GM18867 (cell line): ENCODE data around the gene THSD4.

ENCODE experiments used
- ATAC-seq: cut with Tn5 transposase; IDR thresholded peaks from one replicate; pipeline ENCODE4 v1.9.1; 2021; ENCODE audit warnings: mild to moderate bottlenecking, moderate library complexity; ENCODE audit not compliant: unreplicated experiment

The THSD4 gene

DNA sequence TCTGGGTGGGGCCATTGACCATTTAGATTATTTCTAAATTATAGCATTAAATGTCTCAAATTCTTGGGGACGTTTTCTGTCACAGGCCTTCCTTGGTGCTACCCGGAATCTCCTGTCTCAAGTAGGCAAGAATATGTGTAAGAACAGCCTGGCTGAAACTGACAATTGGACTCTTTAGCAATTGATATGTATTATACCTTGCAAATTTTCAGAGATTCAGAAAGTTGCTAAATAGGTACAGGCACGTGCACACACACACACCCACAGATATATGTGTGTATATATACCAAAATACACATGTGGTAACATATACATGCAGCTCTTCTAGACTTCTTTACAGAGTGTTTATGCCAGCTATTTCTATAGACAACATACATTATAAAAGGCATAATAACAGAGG lies 481.9 kb downstream of the THSD4 start:
- no peak for ATAC-seq

DNA sequence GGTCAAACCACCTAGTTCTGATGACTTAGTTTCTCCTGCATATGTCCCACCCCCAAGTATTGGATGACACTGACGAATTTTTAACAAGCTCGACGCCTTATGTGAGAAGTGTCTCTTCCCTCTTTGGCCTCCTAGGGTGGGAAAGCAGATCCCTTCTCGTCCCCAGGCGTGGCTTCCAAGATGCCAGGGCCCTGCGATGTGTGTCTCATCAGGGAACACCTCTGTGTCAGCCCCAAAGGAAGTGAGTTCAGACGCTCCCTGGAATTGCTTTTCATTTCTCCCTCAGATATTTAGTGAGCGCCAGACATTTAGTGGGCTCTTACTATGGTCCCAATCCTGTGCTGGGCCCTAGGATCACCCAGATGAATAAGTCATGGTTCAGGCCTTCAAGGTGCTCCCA lies 482.4 kb downstream of the THSD4 start:
- no peak for ATAC-seq

DNA sequence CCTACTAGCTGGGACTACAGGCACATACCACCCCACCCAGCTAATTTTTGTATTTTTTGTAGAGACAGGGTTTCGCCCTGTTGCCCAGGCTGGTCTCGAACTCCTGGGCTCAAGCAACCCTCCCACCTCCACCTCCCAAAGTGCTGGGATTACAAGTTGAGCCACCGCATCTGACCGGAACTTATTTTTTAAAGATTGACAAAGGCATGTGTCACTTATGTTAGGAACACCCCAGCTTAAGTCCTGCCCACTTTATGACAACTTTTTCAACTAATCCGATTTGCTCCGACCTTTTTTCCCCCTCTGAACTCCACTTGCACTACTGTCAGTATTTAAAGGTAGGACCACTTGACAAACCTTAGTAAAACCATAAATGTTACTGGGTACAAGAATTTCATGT lies 483.5 kb downstream of the THSD4 start:
- no peak for ATAC-seq

DNA sequence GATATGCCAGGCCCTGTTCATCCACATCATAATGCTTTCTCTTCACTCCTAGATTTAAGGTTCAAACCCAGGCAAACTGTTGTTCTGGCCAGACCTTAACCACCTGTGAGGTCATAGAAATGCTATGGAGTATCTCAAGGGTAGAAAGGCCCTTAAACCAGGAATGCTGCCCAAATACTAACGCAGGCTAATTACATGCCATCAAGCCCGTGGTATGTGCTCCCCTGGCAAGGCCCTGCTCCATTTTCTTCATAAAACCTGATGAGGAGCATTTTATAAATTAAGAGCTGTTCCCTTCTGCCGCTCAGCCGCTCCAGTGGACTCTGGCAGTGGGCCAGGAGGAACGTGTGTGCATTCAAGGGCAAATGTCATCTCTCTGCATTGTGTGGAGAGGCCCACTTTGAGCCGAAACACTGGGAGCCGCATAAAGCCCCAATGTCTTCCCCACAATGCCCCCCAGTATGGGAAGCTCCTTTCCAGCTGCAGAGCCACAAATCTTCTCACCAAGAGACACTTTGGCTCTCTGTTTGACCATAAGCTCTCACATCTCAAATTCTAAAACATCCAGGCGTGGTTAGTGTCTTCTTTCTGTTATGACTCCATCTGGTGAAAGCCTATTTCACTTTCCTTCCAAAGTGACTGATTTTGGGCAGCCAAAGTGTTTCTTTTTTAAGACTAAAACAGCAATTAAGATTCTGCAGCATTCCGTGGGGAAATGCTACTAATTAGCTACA lies 484.3 kb downstream of the THSD4 start:
- ATAC-seq, result no peak

DNA sequence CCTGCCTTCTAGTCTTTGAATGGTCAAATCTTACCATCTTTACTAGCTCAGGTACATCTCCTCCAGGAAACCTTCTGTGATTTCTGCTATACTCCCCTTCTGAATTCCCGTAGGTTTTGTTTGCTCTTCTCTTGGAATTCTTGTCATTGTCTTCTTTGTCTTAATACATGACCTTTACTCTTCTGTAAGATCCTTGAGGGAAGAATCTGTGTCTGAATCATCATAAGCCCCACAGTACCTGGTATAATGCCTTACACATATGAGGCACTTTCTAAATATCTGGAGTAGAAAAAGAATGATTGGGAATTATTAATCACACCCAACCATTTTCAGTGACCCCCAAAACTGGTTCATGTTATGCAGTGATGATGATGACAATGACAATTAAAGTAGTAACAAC lies 485.0 kb downstream of the THSD4 start:
- no peak for ATAC-seq

DNA sequence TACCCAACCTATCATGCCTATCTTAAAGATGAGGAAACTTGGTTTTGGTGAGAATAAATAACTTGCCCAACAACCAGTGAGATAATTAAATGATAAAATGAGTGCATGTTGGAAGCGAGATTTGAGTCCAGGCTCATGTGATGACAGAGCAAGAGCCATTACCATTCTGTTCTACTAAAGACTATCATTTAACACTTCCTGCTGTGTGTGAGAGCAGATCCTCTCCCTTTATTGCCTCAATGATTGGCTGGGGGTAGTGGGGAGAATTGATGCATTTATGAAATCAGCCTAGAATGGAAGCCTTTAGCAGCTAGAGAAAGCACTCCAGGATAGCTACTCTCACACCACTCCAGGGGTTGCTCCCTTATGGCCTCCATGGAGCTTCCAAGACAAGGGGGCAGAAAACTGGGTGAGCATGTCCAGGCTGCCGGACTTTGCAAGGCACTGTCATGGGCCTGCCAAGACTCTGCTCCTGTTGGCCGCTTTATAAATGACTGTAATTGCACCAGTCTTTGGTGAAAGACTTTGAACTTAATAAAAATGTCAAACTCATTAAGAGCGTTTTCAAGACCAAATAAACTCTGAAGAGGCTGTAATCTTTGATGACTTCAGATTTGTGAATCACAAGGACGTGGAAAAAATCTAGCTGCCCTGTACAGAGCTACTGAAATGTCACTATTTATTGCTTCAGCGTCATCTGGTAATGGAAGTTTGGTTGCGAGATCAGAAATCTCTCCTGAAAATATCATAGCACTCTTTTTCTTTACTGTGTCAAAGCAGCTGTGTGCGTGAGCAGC lies 486.0 kb downstream of the THSD4 start:
- ATAC-seq, result no peak

GRCh38 chr15:71603379-71603778 lies 488.1 kb downstream of the THSD4 start:
- no peak for ATAC-seq

GRCh38 chr15:71607383-71607782 lies 492.1 kb downstream of the THSD4 start:
- ATAC-seq, result no peak

- ATAC-seq, result no peak
These were observed 495.7 kb downstream of the THSD4 start for GRCh38 chr15:71610728-71611552.

DNA sequence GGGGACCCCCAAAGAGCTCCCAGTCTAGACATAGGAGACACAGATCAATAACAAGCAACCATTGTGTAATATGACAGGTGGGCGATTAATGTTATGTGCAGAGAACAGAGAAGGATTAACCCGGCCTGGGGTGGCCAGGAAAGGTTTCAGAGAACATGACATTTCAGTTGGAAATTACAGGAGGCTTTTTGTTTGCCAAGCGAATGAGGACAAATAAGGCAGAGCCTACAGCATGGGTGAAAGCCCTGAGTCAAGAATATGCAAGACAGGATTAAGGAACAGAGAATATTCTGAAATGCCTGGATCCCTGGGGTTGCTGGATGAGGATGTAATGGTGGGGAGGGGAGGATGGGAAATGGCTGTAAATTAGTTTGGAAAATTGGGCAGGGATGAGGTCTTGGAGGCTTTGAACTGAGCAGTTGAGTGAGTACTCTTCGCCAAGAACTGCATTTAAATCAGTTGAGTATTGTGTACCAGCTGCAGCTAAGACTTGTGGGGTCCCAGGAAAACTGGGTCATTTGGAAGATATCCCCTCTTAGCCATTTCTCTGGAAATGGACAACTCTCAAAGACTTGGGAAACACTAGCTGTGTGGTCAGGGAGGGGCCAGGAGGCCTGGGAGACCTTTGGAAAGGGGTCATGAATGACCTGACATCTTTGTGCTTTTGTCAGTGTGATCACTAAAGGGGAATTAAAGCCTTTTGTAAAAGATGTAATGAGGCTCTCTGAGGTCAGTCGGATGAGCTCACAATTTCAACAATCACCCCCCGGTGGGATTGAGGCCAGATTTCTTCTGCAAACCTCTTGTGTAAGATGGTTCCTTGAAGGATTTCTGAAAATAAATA lies 496.5 kb downstream of the THSD4 start:
- ATAC-seq, result no peak

DNA sequence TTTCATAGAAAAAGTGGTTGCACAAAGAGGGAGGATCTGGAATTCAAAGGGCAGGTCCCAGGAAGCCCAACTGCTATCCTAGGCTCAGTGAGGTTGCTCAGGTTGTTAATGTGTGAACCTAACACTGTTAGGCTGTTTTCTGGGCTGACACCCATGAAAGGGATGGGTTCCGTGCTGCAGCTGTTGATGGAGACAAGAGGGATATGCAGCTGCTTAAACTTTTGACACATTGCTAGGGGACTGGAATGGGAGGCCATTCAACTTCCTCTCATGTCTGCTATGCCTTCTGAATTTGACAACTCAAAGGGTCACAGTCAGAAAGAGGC lies 497.1 kb downstream of the THSD4 start:
- ATAC-seq, result no peak

- ATAC-seq, result no peak
These were observed 497.6 kb downstream of the THSD4 start for GRCh38 chr15:71612869-71613268.

DNA sequence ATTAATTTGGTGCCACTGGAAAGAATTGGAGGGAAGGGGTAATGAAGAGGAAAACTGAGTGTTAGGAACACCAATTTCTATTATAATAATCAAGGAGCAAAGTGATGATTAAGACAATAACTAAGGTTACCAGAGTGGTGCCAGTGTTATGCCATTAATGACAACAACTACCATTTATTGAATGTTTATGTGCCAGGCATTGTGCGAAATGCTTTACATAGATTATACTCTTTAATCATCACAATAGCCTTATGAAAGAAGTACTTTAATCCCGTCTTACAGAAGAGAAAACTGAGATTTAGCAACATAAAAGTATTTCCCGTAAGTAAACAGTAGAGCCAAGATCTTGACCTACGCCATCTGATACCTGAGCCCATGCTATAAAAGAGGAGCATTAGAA lies 507.8 kb downstream of the THSD4 start:
- no peak for ATAC-seq

DNA sequence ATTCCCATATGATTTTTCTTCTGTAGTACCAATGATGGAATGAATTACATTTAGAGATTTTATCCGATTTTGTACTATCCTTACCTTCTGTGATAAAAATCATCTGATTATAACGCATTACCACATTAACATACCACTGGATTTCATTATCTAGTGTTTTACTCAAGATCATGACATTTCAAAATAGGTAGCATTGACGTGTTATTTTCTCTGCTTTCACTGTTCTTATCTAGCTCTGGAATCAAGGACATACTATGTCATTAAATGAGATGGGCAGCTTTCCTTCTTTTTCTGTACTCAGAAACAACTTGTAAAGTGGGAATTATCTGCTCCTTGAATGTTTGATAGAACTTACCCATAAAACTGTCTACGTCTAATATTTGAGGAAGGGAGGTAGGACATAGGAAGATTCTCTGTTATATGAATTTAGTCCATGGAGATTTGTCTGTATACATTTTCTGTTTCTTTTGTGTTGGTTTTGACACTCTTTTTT lies 511.4 kb downstream of the THSD4 start:
- no peak for ATAC-seq

DNA sequence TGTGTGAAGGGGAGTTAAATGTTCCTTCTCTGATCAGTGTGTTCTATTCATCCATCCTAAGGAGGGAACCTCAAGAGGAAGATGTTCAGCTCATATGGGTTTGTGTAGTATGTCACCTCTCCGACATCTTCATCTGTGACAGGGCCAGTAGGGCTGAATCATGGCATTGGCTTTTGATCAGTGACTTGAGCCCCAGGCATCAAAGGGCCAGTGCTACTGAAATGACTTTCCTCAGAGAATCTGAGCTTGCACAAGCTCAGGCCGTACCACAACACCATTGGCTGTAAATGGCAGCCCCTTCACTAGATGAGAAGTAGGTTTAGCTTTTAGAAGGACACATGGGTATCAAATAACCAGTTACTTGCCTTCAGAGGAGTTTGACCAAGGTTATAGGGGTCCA lies 511.9 kb downstream of the THSD4 start:
- no peak for ATAC-seq

DNA sequence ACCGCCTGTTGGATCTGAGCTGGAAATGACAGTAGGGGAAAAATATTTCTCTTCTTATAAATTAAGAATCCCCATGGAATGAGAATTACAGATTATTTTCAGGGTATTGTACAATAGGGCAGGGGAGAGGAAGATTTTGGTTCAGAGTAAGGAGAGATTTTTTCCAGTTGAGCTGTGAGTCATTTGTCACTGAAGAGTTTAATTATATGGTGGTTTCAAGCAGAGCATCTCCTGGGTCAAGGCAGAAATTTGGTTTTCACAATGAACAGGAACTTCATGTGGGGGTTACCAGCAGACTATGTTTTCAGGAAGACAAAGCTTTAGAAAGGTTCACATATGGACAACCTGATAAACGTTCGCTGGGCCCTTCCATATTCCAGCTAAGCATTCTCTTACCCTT lies 512.3 kb downstream of the THSD4 start:
- ATAC-seq, result no peak

GRCh38 chr15:71628988-71629770 lies 513.9 kb downstream of the THSD4 start:
- no peak for ATAC-seq

DNA sequence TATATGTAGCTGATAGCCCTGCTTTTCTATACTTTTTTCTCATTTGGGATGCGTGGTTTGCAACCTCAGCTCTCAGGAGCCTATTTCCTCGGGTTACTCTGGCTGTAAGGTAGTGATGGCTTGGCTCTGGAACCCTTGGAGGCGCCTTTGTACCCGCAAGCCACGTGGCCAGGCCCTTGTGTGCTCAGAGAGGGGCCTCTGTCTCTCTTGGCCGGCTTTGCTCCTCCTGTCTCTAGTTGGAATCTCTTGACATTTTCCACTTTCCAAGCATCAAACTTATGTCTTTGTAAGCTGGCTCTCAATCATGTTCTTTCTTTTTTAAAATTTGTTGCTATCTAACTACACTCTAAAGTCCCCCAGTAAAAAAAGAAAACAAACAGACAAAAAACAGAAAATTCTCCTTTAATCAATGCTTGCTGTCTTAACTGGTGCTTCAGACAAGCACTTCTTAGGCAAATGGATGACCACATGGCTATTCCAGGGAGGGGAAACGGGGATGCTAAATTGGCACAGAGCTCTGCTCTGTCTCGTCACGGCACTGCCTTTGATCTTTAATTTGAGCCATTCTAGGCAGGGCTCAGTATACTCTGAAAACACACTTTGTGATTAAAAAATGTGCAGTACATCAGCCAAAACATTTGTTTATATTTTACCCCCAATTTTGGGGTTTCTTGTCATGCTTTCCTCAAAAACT lies 514.7 kb downstream of the THSD4 start:
- no peak for ATAC-seq

DNA sequence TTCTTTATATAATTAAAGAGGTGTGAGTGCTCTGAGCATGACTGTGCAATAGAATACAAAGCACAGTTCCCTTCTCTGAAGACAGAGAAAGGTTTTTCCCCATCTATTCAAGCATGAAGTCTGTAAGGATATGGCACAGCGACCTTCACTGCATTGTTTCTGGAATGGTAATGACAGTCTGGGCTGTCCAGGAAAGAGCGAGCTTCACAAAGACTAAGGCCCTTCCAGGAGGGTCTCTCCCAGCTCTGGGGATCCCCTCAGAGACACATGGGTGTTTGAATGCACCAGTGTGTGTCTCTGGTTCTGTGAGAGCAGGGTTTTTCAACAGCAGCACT lies 515.2 kb downstream of the THSD4 start:
- ATAC-seq, result no peak
